Lung (tissue), 12 donors: Measurements from ENCODE around the gene FAM120A. TPM values are rescaled to one million over a fixed set of nuclear protein-coding genes. Genes with fewer than 3 reads are reported as not detected.
"Not testable (repeated sequence)": the region's sequence is repeated elsewhere in the genome, so short reads cannot be mapped to it uniquely, and the experiment has no call there.

Source experiments
- ATAC-seq: fragments of 200-7000 bp; cut with Tn5 transposase; one replicate; pipeline ENCODE4 v1.9.1; 2020; ENCODE audit warnings: moderate number of reproducible peaks; ENCODE audit not compliant: insufficient read depth, low FRiP score
- DNase-seq, 3 donors: peaks; one replicate each; pipeline ENCODE4 v3.0.0-alpha.2; 2013 to 2017
- H3K27ac ChIP-seq, 2 donors: one replicate each; pipeline ENCODE4 v1.5.1; 2013; ENCODE audit warnings: mild to moderate bottlenecking in 2 of 2, moderate library complexity in 2 of 2, control low read depth in 1 of 2, inconsistent platforms in 1 of 2, low read depth in 1 of 2, low read length in 1 of 2
- H3K27me3 ChIP-seq, 3 donors: one replicate each; pipeline ENCODE4 v1.5.1; 2013; ENCODE audit warnings: low read length in 2 of 3; ENCODE audit not compliant: control insufficient read depth in 3 of 3, insufficient read depth in 3 of 3
- H3K36me3 ChIP-seq, 4 donors: one replicate each; pipeline ENCODE4 v1.5.1; 2013; ENCODE audit warnings: low read length in 4 of 4, mild to moderate bottlenecking in 1 of 4, moderate library complexity in 1 of 4; ENCODE audit not compliant: control insufficient read depth in 4 of 4, insufficient read depth in 4 of 4
- H3K4me1 ChIP-seq, 5 donors: one replicate each; pipeline ENCODE4 v1.5.1; 2013; ENCODE audit warnings: low read length in 5 of 5, mild to moderate bottlenecking in 2 of 5, moderate library complexity in 1 of 5; ENCODE audit not compliant: control insufficient read depth in 5 of 5, insufficient read depth in 5 of 5
- H3K4me3 ChIP-seq: one replicate; pipeline ENCODE4 v1.5.1; 2013; ENCODE audit warnings: mild to moderate bottlenecking, control low read depth, moderate library complexity
- H3K9ac ChIP-seq, 2 donors: one replicate each; pipeline ENCODE4 v1.5.1; 2013; ENCODE audit warnings: low read length in 2 of 2, control low read depth in 1 of 2; ENCODE audit not compliant: insufficient read depth in 1 of 2
- H3K9me3 ChIP-seq, 4 donors: one replicate each; pipeline ENCODE4 v1.5.1; 2013; ENCODE audit warnings: low read length in 3 of 4, mild to moderate bottlenecking in 1 of 4, moderate library complexity in 1 of 4; ENCODE audit not compliant: control insufficient read depth in 4 of 4, insufficient read depth in 3 of 4
- CTCF ChIP-seq: IDR thresholded peaks from 2 replicates; pipeline ENCODE4 v1.5.1; 2012; ENCODE audit warnings: mild to moderate bottlenecking; ENCODE audit errors: control extremely low read depth, extremely low read depth
- WGBS, 2 donors: extraction: QIAGEN DNeasy Blood & Tissue Kit; methylation state at CpG; one replicate each; pipeline ENCODE4 v1.1.7; 2013; 5-methylcytosine and 5-hydroxymethylcytosine counted together
- polyA plus RNA-seq, 2 donors: library from polyadenylated mRNA; stranded (reverse); fragments of 200-250 nt; gene quantifications; one replicate each; pipeline ENCODE4 v1.2.1, GENCODE V29; 2013
- total RNA-seq, 2 donors: library from RNA; depleted of rRNA in 1 of 2; stranded (reverse); fragments of >200 nt in 1 of 2; gene quantifications; one replicate each; pipeline ENCODE4 v1.2.1, GENCODE V29; 2014 to 2021
- donor health status: control.
- donor health status: control.
- donor health status: Bipolar disorder and iron deficiency.
- donor health status: healthy.
- donor health status: DM: yes; HTN: yes; CAD: no.

The FAM120A gene
- total and polyA plus RNA-seq, 4 donors = 44.9 to 134 (median 91.2) TPM

GRCh38 chr9:93508207-93508606 is 56.7 kb downstream of the FAM120A start:
- H3K9ac ChIP-seq = no peak overlapping the region
- peaks cover 7 to 16% (median 11%) of the 10 kb centered on the region in 5 donors for H3K4me1 ChIP-seq
- H3K9me3 ChIP-seq = no peaks in the 10 kb centered on the region
- H3K4me3 ChIP-seq = no peak overlapping the region
- H3K27ac ChIP-seq = peak overlapping the region in 1 of 2 donors; percentile 3
- H3K36me3 ChIP-seq = peaks cover 0 to 7% (median 2%) of the 10 kb centered on the region in 4 donors
- DNase-seq (no peak), ATAC-seq (no peak)
- no peaks in the 10 kb centered on the region for H3K27me3 ChIP-seq
- WGBS, 2 donors = 91 to 97% methylated on average over 2 of the region's 2 CpGs
- no peak for TF ChIP-seq CTCF

GRCh38 chr9:93509084-93509483 is 57.6 kb downstream of the FAM120A start:
- 94 to 100% methylated on average over 2 of the region's 2 CpGs for WGBS, 2 donors
- no peak for TF ChIP-seq CTCF

GRCh38 chr9:93510041-93510440 is 58.6 kb downstream of the FAM120A start:
- DNase-seq (no peak), ATAC-seq (no peak)
- Histone ChIP-seq H3K27me3 (no peaks in the 10 kb centered on the region), H3K9me3 (no peaks in the 10 kb centered on the region), H3K4me1 (peaks cover 4 to 20% (median 12%) of the 10 kb centered on the region in 5 donors), H3K4me3 (no peak overlapping the region), H3K27ac (no peak overlapping the region), H3K9ac (no peak overlapping the region), H3K36me3 (peaks cover 0 to 3% (median 0%) of the 10 kb centered on the region in 4 donors)
- no peak for TF ChIP-seq CTCF
- 83 to 88% methylated on average over 7 of the region's 7 CpGs for WGBS, 2 donors

More at GRCh38 chr9:93509084-93509483, 57.6 kb downstream of the FAM120A start:
- Histone ChIP-seq H3K9ac (no peak overlapping the region), H3K4me3 (no peak overlapping the region), H3K27me3 (no peaks in the 10 kb centered on the region), H3K9me3 (no peaks in the 10 kb centered on the region), H3K36me3 (peaks cover 0 to 3% (median 1%) of the 10 kb centered on the region in 4 donors), H3K4me1 (peaks cover 7 to 18% (median 12%) of the 10 kb centered on the region in 5 donors), H3K27ac (no peak overlapping the region)
- DNase-seq = no peak
- ATAC-seq = no peak

GRCh38 chr9:93511228-93511627 is 59.7 kb downstream of the FAM120A start:
- not testable (repeated sequence) for H3K9me3 ChIP-seq, H3K27me3 ChIP-seq, H3K4me3 ChIP-seq, H3K9ac ChIP-seq, H3K36me3 ChIP-seq
- peak overlapping the region in 1 of 2 donors; percentile 42 for H3K27ac ChIP-seq
- ATAC-seq = peak; percentile 37
- peaks cover 4 to 20% (median 12%) of the 10 kb centered on the region in 5 donors for H3K4me1 ChIP-seq
- WGBS, 2 donors = 62 to 90% methylated on average over 8 of the region's 8 CpGs
- peak; percentile 51 to 52 (median 52) for DNase-seq

GRCh38 chr9:93512170-93512812 is 60.8 kb downstream of the FAM120A start:
- H3K9me3 ChIP-seq, H3K9ac ChIP-seq, H3K27ac ChIP-seq, ATAC-seq, H3K36me3 ChIP-seq, H3K27me3 ChIP-seq, H3K4me3 ChIP-seq: not testable (repeated sequence)
- WGBS, 2 donors = 46 to 70% methylated on average over 10 of the region's 10 CpGs
- peaks cover 0 to 19% (median 12%) of the 10 kb centered on the region in 5 donors for H3K4me1 ChIP-seq
- DNase-seq = peak in 2 of 3 donors; percentile 24 to 51
